Thyroid gland (tissue), 4 donors: Measurements from ENCODE around the gene DPP10. TPM values are rescaled to one million over a fixed set of nuclear protein-coding genes. Genes with fewer than 3 reads are reported as not detected.

ENCODE experiments used
- DNase-seq, 2 donors: peaks; one replicate each; pipeline ENCODE4 v3.0.0-alpha.2; 2019
- H3K27ac ChIP-seq, 3 donors: fragments of 200-600 bp; sonication (generic); 1 replicate in 2 of 3; 2 replicates in 1 of 3; pipeline ENCODE4 v1.5.1; 2016 to 2019; ENCODE audit warnings: mild to moderate bottlenecking in 1 of 3, moderate library complexity in 1 of 3
- H3K27me3 ChIP-seq: fragments of 200-600 bp; sonication (generic); one replicate; pipeline ENCODE4 v1.5.1; 2019
- H3K36me3 ChIP-seq, 2 donors: fragments of 200-600 bp; sonication (generic); one replicate each; pipeline ENCODE4 v1.5.1; 2016 to 2019
- H3K4me1 ChIP-seq, 2 donors: fragments of 200-600 bp; sonication (generic); one replicate each; pipeline ENCODE4 v1.5.1; 2017 to 2019
- H3K4me3 ChIP-seq, 3 donors: fragments of 200-600 bp; sonication (generic); replicated peaks in 1 of 3; 1 replicate in 2 of 3; 2 replicates in 1 of 3; pipeline ENCODE4 v1.5.1; 2016; ENCODE audit warnings: mild to moderate bottlenecking in 1 of 3
- H3K9me3 ChIP-seq: fragments of 200-600 bp; sonication (generic); one replicate; pipeline ENCODE4 v1.5.1; 2017
- CTCF ChIP-seq, 6 experiments: fragments of 200-600 bp in 3 of 6; fragments of 450-650 bp in 3 of 6; sonication (generic) in 3 of 6; IDR thresholded peaks; one replicate each; pipeline ENCODE4 v1.5.1; 2016 to 2019; ENCODE audit warnings: antibody characterized with exemption in 6 of 6, mild to moderate bottlenecking in 2 of 6, inconsistent platforms in 1 of 6, moderate library complexity in 1 of 6
- POLR2A ChIP-seq, 2 donors: fragments of 450-650 bp; IDR thresholded peaks; one replicate each; pipeline ENCODE4 v1.6.1; 2017; ENCODE audit warnings: antibody characterized with exemption in 2 of 2, mild to moderate bottlenecking in 2 of 2, moderate library complexity in 1 of 2
- WGBS, 2 donors: methylation state at CpG; one replicate each; pipeline ENCODE4 v1.1.5; 2017; 5-methylcytosine and 5-hydroxymethylcytosine counted together
- intact Hi-C: fragments of 100-400 bp; cut with DNase I; formaldehyde crosslinking; loops from one replicate; pipeline ENCODE4 v1.15.1; 2023
- total RNA-seq, 4 donors: library from RNA; depleted of rRNA; stranded (reverse); fragments of >200 nt; gene quantifications; one replicate each; pipeline ENCODE4 v1.2.3, GENCODE V29; 2016

Gene DPP10
- total RNA-seq, 4 donors from 2014 or later: 0.63 to 1.3 TPM; not detected in 2

- Histone ChIP-seq H3K9me3 (no peaks in the 10 kb centered on the region), H3K36me3 (no peaks in the 10 kb centered on the region), H3K27me3 (no peaks in the 10 kb centered on the region), H3K27ac (no peak overlapping the region), H3K4me3 (no peak overlapping the region), H3K4me1 (no peaks in the 10 kb centered on the region)
- no peak for TF ChIP-seq CTCF (IDR thresholded peaks at IDR 0.05)
- TF ChIP-seq POLR2A (IDR thresholded peaks at IDR 0.05): no peak
- DNase-seq: no peak
- intact Hi-C loops: no loop called here
- WGBS, 2 donors: 91 to 94% methylated on average over 4 of the region's 4 CpGs
These were observed 652.0 kb downstream of the DPP10 start for GRCh38 chr2:115094441-115094840.

- no peak for DNase-seq
- no peak overlapping the region for H3K27ac ChIP-seq
- H3K27me3 ChIP-seq: no peaks in the 10 kb centered on the region
- H3K36me3 ChIP-seq: no peaks in the 10 kb centered on the region
- H3K4me3 ChIP-seq: no peak overlapping the region
- H3K4me1 ChIP-seq: no peaks in the 10 kb centered on the region
- H3K9me3 ChIP-seq: no peaks in the 10 kb centered on the region
- intact Hi-C loops: no loop called here
- TF ChIP-seq POLR2A (IDR thresholded peaks at IDR 0.05) (no peak), CTCF (IDR thresholded peaks at IDR 0.05) (no peak)
These were observed 663.5 kb downstream of the DPP10 start for GRCh38 chr2:115105966-115106365.

GRCh38 chr2:115115135-115115534 is 672.7 kb downstream of the DPP10 start:
- H3K27me3 ChIP-seq: no peaks in the 10 kb centered on the region
- intact Hi-C loops: no loop called here
- no peak for DNase-seq
- no peaks in the 10 kb centered on the region for H3K4me1 ChIP-seq
- no peak overlapping the region for H3K27ac ChIP-seq
- no peak overlapping the region for H3K4me3 ChIP-seq
- no peak for TF ChIP-seq CTCF (IDR thresholded peaks at IDR 0.05)
- no peak for TF ChIP-seq POLR2A (IDR thresholded peaks at IDR 0.05)
- H3K9me3 ChIP-seq: no peaks in the 10 kb centered on the region
- WGBS, 2 donors: 58 to 65% methylated on average over 2 of the region's 2 CpGs
- no peaks in the 10 kb centered on the region for H3K36me3 ChIP-seq

GRCh38 chr2:115118306-115118705 is 675.9 kb downstream of the DPP10 start:
- TF ChIP-seq CTCF (IDR thresholded peaks at IDR 0.05): no peak
- TF ChIP-seq POLR2A (IDR thresholded peaks at IDR 0.05): no peak
- Histone ChIP-seq H3K27me3 (no peaks in the 10 kb centered on the region), H3K9me3 (no peaks in the 10 kb centered on the region), H3K4me3 (no peak overlapping the region), H3K27ac (no peak overlapping the region), H3K4me1 (no peaks in the 10 kb centered on the region), H3K36me3 (no peaks in the 10 kb centered on the region)
- DNase-seq: no peak
- intact Hi-C loops: no loop called here
- 91 to 92% methylated on average over 2 of the region's 2 CpGs for WGBS, 2 donors

GRCh38 chr2:115119086-115119485 is 676.6 kb downstream of the DPP10 start:
- 33 to 55% methylated on average over 1 of the region's 1 CpG for WGBS, 2 donors
- Histone ChIP-seq H3K27me3 (no peaks in the 10 kb centered on the region), H3K36me3 (no peaks in the 10 kb centered on the region), H3K27ac (no peak overlapping the region), H3K4me1 (no peaks in the 10 kb centered on the region), H3K4me3 (no peak overlapping the region), H3K9me3 (no peaks in the 10 kb centered on the region)
- no peak for TF ChIP-seq POLR2A (IDR thresholded peaks at IDR 0.05)
- no peak for TF ChIP-seq CTCF (IDR thresholded peaks at IDR 0.05)
- intact Hi-C loops: no loop called here
- no peak for DNase-seq
